GM12878 (cell line): ENCODE results near the gene CNTN4. TPM values are rescaled to one million over a fixed set of nuclear protein-coding genes. Genes with fewer than 3 reads are reported as not detected.

Experiments
- ATAC-seq: fragments of 200-7000 bp; cut with Tn5 transposase; 3 replicates; pipeline ENCODE4 v1.9.1; 2020; ENCODE audit warnings: mild to moderate bottlenecking, moderate library complexity
- BruUV-seq: library from RNA; stranded (reverse); fragments of 400-500 nt; replicated peaks from 2 replicates; lab custom pipeline; 2021; lab: Mats Ljungman, UMichigan
- CTCF ChIA-PET: fragments of 300-600 bp; sonication (Branson Sonifier 250); formaldehyde crosslinking; extraction: SDS; loops from one replicate; lab custom pipeline; 2021; ENCODE audit warnings: inconsistent platforms; lab: Yijun Ruan, JAX
- POLR2A ChIA-PET: fragments of 350-600 bp; formaldehyde crosslinking; extraction: SDS; loops from one replicate; lab custom pipeline; 2021; ENCODE audit warnings: inconsistent platforms; lab: Charles Lee
- RAD21 ChIA-PET: fragments of 300-600 bp; sonication (Branson Sonifier 250); formaldehyde crosslinking; loops from one replicate; lab custom pipeline; 2023; ENCODE audit warnings: antibody characterized with exemption; ENCODE audit not compliant: unreplicated experiment; lab: Charles Lee
- SMC1A ChIA-PET: fragments of 300-600 bp; sonication (Branson Sonifier 250); formaldehyde crosslinking; loops from one replicate; lab custom pipeline; 2023; ENCODE audit not compliant: unreplicated experiment, uncharacterized antibody; lab: Charles Lee
- DNase-seq: peaks from one replicate; pipeline ENCODE4 v3.0.0-alpha.2; 2011; ENCODE audit warnings: low read depth, low spot score
- FAIRE-seq: peaks from 3 replicates; lab custom pipeline; 2011; peaks lifted over from hg19 to GRCh38; lab: Jason Lieb, UNC
- H2AFZ ChIP-seq: 2 replicates; pipeline ENCODE4 v1.6.0; 2011; ENCODE audit warnings: low read depth, low read length, control low read depth; ENCODE audit not compliant: control insufficient read depth
- H3K27ac ChIP-seq: 2 replicates; pipeline ENCODE4 v1.5.1; 2011; ENCODE audit warnings: control low read depth; ENCODE audit not compliant: control insufficient read depth, insufficient read depth
- H3K27me3 ChIP-seq, 2 experiments: replicated peaks in 1 of 2; 2 replicates each; pipeline versions ENCODE4 v1.6.0 to v1.6.1; 2011; ENCODE audit warnings: low read length in 1 of 2; ENCODE audit not compliant: control insufficient read depth in 2 of 2, insufficient read depth in 2 of 2
- H3K36me3 ChIP-seq, 2 experiments: 2 replicates each; pipeline ENCODE4 v1.5.1; 2011; ENCODE audit warnings: low read length in 1 of 2; ENCODE audit not compliant: control insufficient read depth in 2 of 2, insufficient read depth in 2 of 2
- H3K4me1 ChIP-seq: 2 replicates; pipeline ENCODE4 v1.6.1; 2011; ENCODE audit warnings: mild to moderate bottlenecking, low read length, moderate library complexity, mixed read lengths; ENCODE audit not compliant: control insufficient read depth, insufficient read depth
- H3K4me2 ChIP-seq: 2 replicates; pipeline ENCODE4 v1.6.0; 2011; ENCODE audit warnings: control low read depth; ENCODE audit not compliant: control insufficient read depth, insufficient read depth
- H3K4me3 ChIP-seq: fragments of 200-600 bp; sonication (generic); 2 replicates; pipeline ENCODE4 v1.5.1; 2016
- H3K79me2 ChIP-seq: 2 replicates; pipeline ENCODE4 v1.6.0; 2011; ENCODE audit warnings: low read length; ENCODE audit not compliant: control insufficient read depth, insufficient read depth
- H3K9ac ChIP-seq: 2 replicates; pipeline ENCODE4 v1.8.0; 2011; ENCODE audit warnings: low read length, control low read depth, mixed read lengths; ENCODE audit not compliant: control insufficient read depth, insufficient read depth
- H3K9me3 ChIP-seq: replicated peaks from 3 replicates; pipeline ENCODE4 v1.5.1; 2011; ENCODE audit warnings: mild to moderate bottlenecking, low read length; ENCODE audit not compliant: control insufficient read depth, insufficient read depth
- H4K20me1 ChIP-seq: 2 replicates; pipeline ENCODE4 v1.6.0; 2011; ENCODE audit not compliant: control insufficient read depth, insufficient read depth
- RUNX3 ChIP-seq: IDR thresholded peaks from 2 replicates; pipeline ENCODE4 v1.6.1; 2012; ENCODE audit warnings: low read length, inconsistent platforms
- SREBF1 ChIP-seq: IDR thresholded peaks from 2 replicates; pipeline ENCODE4 v1.6.1; 2012; ENCODE audit warnings: mild to moderate bottlenecking, low read length
- WGBS: methylation state at CpG from one replicate; pipeline ENCODE4 v1.1.6; 2016; ENCODE audit warnings: low lambda C conversion rate; ENCODE audit not compliant: insufficient replicate concordance, insufficient coverage; ENCODE audit errors: missing lambda C conversion rate; 5-methylcytosine and 5-hydroxymethylcytosine counted together
- in situ Hi-C: fragments of 300-500 bp; cut with MboI; formaldehyde crosslinking; loops from 9 replicates; pipeline ENCODE4 v1.14.3; 2018; ENCODE audit warnings: mixed read lengths
- intact Hi-C: fragments of 100-400 bp; cut with micrococcal nuclease; formaldehyde crosslinking; loops from one replicate; pipeline ENCODE4 v1.14.2; 2022; ENCODE audit not compliant: unreplicated experiment
- polyA plus RNA-seq, 11 experiments: library from polyadenylated mRNA; depleted of rRNA in 4 of 11; unstranded in 6 of 11; stranded (reverse) in 5 of 11; fragments of >200 nt; fragmentation: Nextera tagmentation in 4 of 11; fragmentation: Illumina TruSeq in 1 of 11; extraction: Ambion mirVana in 4 of 11; extraction: Trizol in 1 of 11; gene quantifications; 1 replicate in 1 of 11; 2 replicates in 10 of 11; pipeline versions ENCODE4 v1.2.1 to v1.2.3, GENCODE V29; 2011 to 2016; ENCODE audit warnings: inconsistent platforms in 2 of 11, missing spikeins in 2 of 11, low read depth in 1 of 11
- total RNA-seq, 4 experiments: library from RNA; depleted of rRNA in 3 of 4; stranded (reverse); fragments of >200 nt in 3 of 4; fragmentation: Illumina TruSeq in 1 of 4; extraction: Trizol in 1 of 4; gene quantifications; 2 replicates each; pipeline versions ENCODE4 v1.2.1 to v1.2.3, GENCODE V29; 2013 to 2021
- TF ChIP-seq, protein P1 (sequence below): fragments of 450-650 bp; formaldehyde crosslinking; IDR thresholded peaks from 2 replicates; pipeline ENCODE4 v1.4.0; 2022; ENCODE audit warnings: mild to moderate bottlenecking, moderate library complexity

CNTN4 gene
- total and polyA plus RNA-seq, 10 of the 15 experiments (the other 5 are each of a cell fraction or from before 2014, with no cell fraction given) = 0.05 to 0.43 (median 0.15) TPM; not detected in 1

DNA sequence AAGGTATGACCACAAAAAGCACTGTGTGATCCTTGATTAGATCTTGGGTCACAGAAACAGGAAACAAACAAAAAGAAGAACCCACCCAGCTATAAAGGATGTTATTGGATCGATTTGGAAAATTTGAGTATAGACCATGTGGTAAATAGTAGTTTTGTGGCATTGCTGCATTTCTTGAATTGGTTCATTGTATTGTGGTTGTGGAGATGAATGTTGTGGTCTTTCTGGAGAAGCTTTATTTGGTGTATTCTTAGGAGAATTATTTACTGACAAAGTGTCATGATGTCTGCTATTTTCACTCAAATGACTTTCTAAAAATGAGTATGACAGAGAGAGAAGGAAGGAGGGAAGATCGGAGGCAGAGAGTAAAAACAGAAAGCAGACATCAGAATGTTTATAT lies 406.2 kb downstream of the CNTN4 start:
- no peak for TF ChIP-seq SREBF1
- peak; percentile 52 for TF ChIP-seq RUNX3
- 0 out of 2 replicates have a peak, but pooled peaks cover 2% of the 10 kb centered on the region for H3K4me1 ChIP-seq
- DNase-seq (no peak), FAIRE-seq (no peak), ATAC-seq (no peak; the same call in 2 of the 3 replicates)
- ChIA-PET SMC1A (no interaction called here), CTCF (no interaction called here), POLR2A (no interaction called here), RAD21 (no interaction called here)
- no peaks in the 10 kb centered on the region for H4K20me1 ChIP-seq
- H3K9me3 ChIP-seq = no peaks in the 10 kb centered on the region
- WGBS = 16% methylated on average over 2 of the region's 2 CpGs
- no peaks in the 10 kb centered on the region for H3K79me2 ChIP-seq
- intact Hi-C loops (no loop called here), in situ Hi-C loops (no loop called here)
- BruUV-seq = no TSS peak
- no peak overlapping the region for H3K9ac ChIP-seq
- no peaks in the 10 kb centered on the region for H3K36me3 ChIP-seq
- no peak overlapping the region for H2AFZ ChIP-seq
- H3K4me2 ChIP-seq = no peak overlapping the region
- no peak overlapping the region for H3K27ac ChIP-seq
- no peak overlapping the region for H3K4me3 ChIP-seq
- no peaks in the 10 kb centered on the region for H3K27me3 ChIP-seq

DNA sequence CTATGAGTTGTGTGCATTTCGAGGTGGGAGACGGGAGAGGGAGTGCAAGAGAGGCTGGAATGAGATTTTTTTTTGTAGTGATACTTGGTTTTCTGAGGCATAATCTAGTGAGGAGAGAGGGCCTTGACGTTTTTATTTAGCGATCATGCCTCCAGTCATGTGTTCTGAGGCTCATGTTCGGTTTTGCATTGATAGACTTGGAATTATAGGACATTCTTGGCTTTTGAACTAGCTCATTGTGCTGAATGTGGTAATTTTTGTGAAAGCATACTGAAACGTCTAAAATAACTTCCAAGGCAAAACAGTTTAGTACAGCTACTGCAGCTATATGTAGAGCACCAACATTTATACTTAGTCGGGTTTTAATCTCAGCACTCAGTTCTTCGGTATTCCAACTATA lies 408.1 kb downstream of the CNTN4 start:
- peaks cover 2% of the 10 kb centered on the region; the same call in 1 of the 2 replicates for H3K4me1 ChIP-seq
- FAIRE-seq = no peak
- no peak overlapping the region for H3K4me3 ChIP-seq
- ChIA-PET CTCF (interaction anchor here (1.0 kb wide), 1 partner anchor 208 kb away, joined by 3 read pairs; no protein-coding TSS in a partner anchor), SMC1A (interaction anchor here (0.6 to 1.3 kb wide), 2 partner anchors 67 to 178 kb away, joined by 3 read pairs; no protein-coding TSS in a partner anchor), POLR2A (no interaction called here), RAD21 (no interaction called here)
- H3K79me2 ChIP-seq = no peaks in the 10 kb centered on the region
- H3K4me2 ChIP-seq = no peak overlapping the region
- no peak overlapping the region for H3K27ac ChIP-seq
- H2AFZ ChIP-seq = no peak overlapping the region
- no peaks in the 10 kb centered on the region for H3K36me3 ChIP-seq
- no peaks in the 10 kb centered on the region for H4K20me1 ChIP-seq
- H3K27me3 ChIP-seq = no peaks in the 10 kb centered on the region
- H3K9me3 ChIP-seq = no peaks in the 10 kb centered on the region; the same call in 2 of the 3 replicates
- ATAC-seq = no peak
- intact Hi-C loops (no loop called here), in situ Hi-C loops (no loop called here)
- no peak for DNase-seq
- WGBS = 34% methylated on average over 8 of the region's 8 CpGs
- BruUV-seq = no TSS peak
- TF ChIP-seq, protein P1, sequence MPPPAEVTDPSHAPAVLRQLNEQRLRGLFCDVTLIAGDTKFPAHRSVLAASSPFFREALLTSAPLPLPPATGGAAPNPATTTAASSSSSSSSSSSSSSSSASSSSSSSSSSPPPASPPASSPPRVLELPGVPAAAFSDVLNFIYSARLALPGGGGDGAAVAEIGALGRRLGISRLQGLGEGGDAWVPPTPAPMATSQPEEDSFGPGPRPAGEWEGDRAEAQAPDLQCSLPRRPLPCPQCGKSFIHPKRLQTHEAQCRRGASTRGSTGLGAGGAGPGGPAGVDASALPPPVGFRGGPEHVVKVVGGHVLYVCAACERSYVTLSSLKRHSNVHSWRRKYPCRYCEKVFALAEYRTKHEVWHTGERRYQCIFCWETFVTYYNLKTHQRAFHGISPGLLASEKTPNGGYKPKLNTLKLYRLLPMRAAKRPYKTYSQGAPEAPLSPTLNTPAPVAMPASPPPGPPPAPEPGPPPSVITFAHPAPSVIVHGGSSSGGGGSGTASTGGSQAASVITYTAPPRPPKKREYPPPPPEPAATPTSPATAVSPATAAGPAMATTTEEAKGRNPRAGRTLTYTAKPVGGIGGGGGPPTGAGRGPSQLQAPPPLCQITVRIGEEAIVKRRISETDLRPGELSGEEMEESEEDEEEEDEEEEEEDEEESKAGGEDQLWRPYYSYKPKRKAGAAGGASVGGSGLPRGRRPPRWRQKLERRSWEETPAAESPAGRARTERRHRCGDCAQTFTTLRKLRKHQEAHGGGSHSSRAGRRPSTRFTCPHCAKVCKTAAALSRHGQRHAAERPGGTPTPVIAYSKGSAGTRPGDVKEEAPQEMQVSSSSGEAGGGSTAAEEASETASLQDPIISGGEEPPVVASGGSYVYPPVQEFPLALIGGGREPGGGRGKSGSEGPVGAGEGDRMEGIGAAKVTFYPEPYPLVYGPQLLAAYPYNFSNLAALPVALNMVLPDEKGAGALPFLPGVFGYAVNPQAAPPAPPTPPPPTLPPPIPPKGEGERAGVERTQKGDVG (CRISPR knock-in tag) = no peak
- no peak overlapping the region for H3K9ac ChIP-seq
